COLO829 (cell line): Measurements from ENCODE around the gene GATAD1.
"Not testable (repeated sequence)": the region's sequence is repeated elsewhere in the genome, so short reads cannot be mapped to it uniquely, and the experiment has no call there.

Experiments
- DNase-seq: peaks from one replicate; pipeline ENCODE4 v3.0.0; 2012; ENCODE audit warnings: low spot score

The GATAD1 gene

GRCh38 chr7:92483624-92484023, 36.3 kb downstream of the GATAD1 start:
- not testable (repeated sequence) for DNase-seq

- not testable (repeated sequence) for DNase-seq
Measured at GRCh38 chr7:92484226-92484625, 36.9 kb downstream of the GATAD1 start.

GRCh38 chr7:92485267-92485892, 38.1 kb downstream of the GATAD1 start:
- DNase-seq, result no peak

- no peak for DNase-seq
Measured at GRCh38 chr7:92485974-92486373, 38.7 kb downstream of the GATAD1 start.

GRCh38 chr7:92487804-92488203, 40.5 kb downstream of the GATAD1 start:
- DNase-seq, result no peak

- DNase-seq, result no peak
Measured at GRCh38 chr7:92489634-92490033, 42.4 kb downstream of the GATAD1 start.

- DNase-seq, result no peak
Measured at GRCh38 chr7:92496876-92497275, 49.6 kb downstream of the GATAD1 start.

GRCh38 chr7:92498557-92498956, 51.3 kb downstream of the GATAD1 start:
- no peak for DNase-seq

- no peak for DNase-seq
Measured at GRCh38 chr7:92503767-92504166, 56.5 kb downstream of the GATAD1 start.

- DNase-seq, result no peak
Measured at GRCh38 chr7:92504563-92504962, 57.3 kb downstream of the GATAD1 start.

GRCh38 chr7:92506363-92506762, 59.1 kb downstream of the GATAD1 start:
- no peak for DNase-seq

GRCh38 chr7:92508946-92509345, 61.7 kb downstream of the GATAD1 start:
- no peak for DNase-seq
